C4-2B (cell line): ENCODE measurements around the gene DDX3X.

ENCODE experiments used
- H3K27ac ChIP-seq: fragments of 450-650 bp; 2 replicates; pipeline ENCODE4 v1.5.1; 2017
- ZFX ChIP-seq: fragments of 450-650 bp; IDR thresholded peaks from 2 replicates; pipeline ENCODE4 v1.6.1; 2017
- TF ChIP-seq, protein P1 (sequence below): fragments of 450-650 bp; conservative IDR thresholded peaks from 2 replicates; pipeline ENCODE4 v1.5.1; 2017; ENCODE audit warnings: mild to moderate bottlenecking

The DDX3X gene

DNA sequence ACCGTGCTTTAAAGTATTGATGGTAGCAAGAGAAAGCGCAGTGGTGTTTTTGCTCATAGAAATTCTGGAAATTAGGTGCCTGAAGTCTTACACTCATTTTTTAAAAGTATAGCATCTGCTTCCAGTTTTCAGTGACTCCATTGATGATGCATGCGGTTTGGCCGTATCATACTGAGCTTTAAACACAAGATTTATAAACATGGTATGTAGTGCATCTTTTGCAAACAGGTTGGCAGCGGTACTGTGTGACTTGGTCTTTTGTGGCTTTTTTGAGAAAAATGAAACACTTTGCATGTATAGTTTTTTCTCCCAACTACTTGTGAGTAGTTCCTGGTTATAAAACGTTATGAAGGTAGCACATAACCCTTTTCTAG, 2.0 kb downstream of the DDX3X start:
- no peak for TF ChIP-seq ZFX
- TF ChIP-seq, protein P1, sequence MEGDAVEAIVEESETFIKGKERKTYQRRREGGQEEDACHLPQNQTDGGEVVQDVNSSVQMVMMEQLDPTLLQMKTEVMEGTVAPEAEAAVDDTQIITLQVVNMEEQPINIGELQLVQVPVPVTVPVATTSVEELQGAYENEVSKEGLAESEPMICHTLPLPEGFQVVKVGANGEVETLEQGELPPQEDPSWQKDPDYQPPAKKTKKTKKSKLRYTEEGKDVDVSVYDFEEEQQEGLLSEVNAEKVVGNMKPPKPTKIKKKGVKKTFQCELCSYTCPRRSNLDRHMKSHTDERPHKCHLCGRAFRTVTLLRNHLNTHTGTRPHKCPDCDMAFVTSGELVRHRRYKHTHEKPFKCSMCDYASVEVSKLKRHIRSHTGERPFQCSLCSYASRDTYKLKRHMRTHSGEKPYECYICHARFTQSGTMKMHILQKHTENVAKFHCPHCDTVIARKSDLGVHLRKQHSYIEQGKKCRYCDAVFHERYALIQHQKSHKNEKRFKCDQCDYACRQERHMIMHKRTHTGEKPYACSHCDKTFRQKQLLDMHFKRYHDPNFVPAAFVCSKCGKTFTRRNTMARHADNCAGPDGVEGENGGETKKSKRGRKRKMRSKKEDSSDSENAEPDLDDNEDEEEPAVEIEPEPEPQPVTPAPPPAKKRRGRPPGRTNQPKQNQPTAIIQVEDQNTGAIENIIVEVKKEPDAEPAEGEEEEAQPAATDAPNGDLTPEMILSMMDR, result no peak
- no peak overlapping the region for H3K27ac ChIP-seq

DNA sequence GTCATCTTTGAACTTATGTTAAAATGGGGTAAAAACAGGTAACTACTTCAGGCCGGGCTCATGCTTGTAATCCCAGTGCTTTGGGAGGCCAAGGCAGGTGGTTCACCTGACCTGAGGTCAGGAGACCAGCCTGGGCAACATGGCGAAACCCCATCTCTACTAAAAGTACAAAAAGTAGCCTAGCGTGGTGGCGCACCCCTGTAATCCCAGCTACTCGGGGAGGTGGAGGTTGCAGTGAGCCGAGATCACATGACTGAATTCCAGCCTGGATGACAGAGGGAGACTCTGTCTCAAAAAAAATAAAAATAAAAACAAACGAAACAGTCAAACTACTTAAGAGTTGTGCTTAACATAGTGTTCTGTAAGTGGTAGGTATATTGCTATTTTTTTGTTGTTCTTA, 2.5 kb downstream of the DDX3X start:
- no peak overlapping the region for H3K27ac ChIP-seq
- TF ChIP-seq, protein P1, result no peak
- TF ChIP-seq ZFX, result no peak

DNA sequence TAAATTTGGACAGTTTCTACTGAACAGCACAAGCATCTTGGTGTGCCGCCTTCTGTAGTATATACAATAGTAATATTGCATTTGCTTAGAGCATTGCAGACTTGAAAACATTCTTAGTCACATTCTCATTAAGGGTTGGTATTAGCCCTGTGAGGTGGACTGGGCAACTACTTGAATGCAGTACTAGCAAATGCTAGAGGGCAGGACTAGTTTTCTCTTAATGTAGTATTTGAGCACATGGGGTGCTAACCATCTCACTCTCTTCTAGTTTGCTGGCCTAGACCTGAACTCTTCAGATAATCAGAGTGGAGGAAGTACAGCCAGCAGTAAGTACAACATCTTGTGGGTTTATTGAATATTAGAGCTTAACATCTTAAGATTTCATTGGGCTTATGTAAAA, 3.2 kb downstream of the DDX3X start:
- H3K27ac ChIP-seq, result no peak overlapping the region

DNA sequence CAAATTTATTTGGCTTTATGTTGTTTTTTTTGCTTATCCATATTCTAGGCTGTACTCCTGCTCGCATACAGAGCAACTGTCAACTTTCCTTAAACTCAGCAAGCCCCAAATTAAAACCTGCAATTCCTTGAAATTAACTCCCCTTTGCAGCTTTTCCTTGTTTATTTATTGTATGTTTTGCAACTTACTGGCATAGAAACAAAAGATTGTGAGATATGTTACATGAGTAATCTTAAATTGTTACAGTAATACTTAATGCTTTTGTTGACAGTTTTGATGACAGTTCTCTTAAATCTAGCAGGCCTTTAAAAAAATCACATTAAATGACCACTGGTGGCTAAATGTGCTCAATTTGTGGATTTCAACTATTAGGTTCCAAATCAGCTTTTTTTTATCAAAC, 4.5 kb downstream of the DDX3X start:
- no peak for TF ChIP-seq ZFX
- TF ChIP-seq, protein P1, result no peak

More for the DNA sequence above, 3.2 kb downstream of the DDX3X start:
- TF ChIP-seq ZFX, result no peak
- TF ChIP-seq, protein P1, result no peak

DNA sequence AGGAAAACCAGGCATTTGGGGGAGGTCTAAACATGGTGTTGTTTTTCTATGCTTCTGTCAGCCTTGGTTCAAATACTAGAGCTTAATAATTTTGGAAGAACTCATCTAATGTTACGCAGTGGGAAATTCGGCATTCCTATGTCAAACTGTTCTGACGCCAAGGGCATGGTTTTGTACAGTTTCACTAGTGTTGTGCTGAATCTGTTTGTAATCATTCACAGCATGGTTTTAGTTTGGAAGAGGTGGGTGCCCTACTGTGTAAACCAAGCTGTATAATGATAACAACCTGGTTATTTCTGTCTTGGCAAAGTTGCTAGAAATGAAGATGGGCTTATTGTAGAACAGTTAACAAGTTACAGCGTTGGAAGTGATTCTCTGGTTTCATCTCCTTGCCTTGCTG, 5.2 kb downstream of the DDX3X start:
- no peak for TF ChIP-seq ZFX
- TF ChIP-seq, protein P1, result no peak
- H3K27ac ChIP-seq, result no peak overlapping the region

More for the DNA sequence above, 4.5 kb downstream of the DDX3X start:
- no peak overlapping the region for H3K27ac ChIP-seq

DNA sequence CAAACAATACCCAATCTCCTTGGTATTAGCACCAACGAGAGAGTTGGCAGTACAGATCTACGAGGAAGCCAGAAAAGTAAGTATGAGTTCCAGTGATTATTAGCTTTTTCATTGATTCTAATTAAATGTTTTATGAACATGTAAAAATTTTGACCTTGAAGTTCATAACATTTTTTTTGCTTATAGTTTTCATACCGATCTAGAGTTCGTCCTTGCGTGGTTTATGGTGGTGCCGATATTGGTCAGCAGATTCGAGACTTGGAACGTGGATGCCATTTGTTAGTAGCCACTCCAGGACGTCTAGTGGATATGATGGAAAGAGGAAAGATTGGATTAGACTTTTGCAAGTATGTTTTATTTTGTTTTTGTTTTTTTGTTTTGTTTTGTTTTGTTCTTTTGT, 10.1 kb downstream of the DDX3X start:
- no peak for TF ChIP-seq ZFX
- TF ChIP-seq, protein P1, result no peak
- H3K27ac ChIP-seq, result no peak overlapping the region

DNA sequence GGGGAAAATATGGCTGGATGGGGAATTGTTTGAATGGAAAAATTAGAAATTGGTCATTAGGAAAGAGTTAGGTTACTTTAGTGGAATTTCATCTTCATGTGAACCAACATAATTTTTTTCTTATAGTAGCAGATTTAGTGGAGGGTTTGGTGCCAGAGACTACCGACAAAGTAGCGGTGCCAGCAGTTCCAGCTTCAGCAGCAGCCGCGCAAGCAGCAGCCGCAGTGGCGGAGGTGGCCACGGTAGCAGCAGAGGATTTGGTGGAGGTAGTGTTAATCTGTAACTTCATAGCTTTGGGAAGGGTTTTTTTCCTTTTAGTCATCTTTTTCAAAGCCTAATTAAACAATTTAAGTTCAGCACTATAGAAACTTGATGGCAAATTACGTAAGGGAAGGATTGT, 13.2 kb downstream of the DDX3X start:
- H3K27ac ChIP-seq, result no peak overlapping the region
- TF ChIP-seq ZFX, result no peak
- TF ChIP-seq, protein P1, result no peak
